ENCODE measurements around the gene PSMA2.

- TF ChIP-seq CTCF (IDR thresholded peaks at IDR 0.05): no peak
- TF ChIP-seq POLR2A (IDR thresholded peaks at IDR 0.05): no peak
Observed at GRCh38 chr7:42952328-42952727, 20.4 kb upstream of the PSMA2 start.
